ENCODE data around the gene CHKA.

- TF ChIP-seq POLR2A (IDR thresholded peaks at IDR 0.05; ENCODE audit: low read length) (no peak), GATA1 (IDR thresholded peaks at IDR 0.05; ENCODE audit: low read depth, low read length) (no peak)
These were observed 718 bp downstream of the CHKA start for GRCh38 chr11:68120273-68121066.
